SIG-M5 treated with dmso at 0.1 percent for 504 hours (cell line): ENCODE measurements around the gene RIMBP2.
"Not testable (repeated sequence)": the region's sequence is repeated elsewhere in the genome, so short reads cannot be mapped to it uniquely, and the experiment has no call there.

Source experiments
- DNase-seq: peaks from one replicate; lab custom pipeline; 2025; ENCODE audit not compliant: unreplicated experiment; lab: John Stamatoyannopoulos, UW

Gene RIMBP2

DNA sequence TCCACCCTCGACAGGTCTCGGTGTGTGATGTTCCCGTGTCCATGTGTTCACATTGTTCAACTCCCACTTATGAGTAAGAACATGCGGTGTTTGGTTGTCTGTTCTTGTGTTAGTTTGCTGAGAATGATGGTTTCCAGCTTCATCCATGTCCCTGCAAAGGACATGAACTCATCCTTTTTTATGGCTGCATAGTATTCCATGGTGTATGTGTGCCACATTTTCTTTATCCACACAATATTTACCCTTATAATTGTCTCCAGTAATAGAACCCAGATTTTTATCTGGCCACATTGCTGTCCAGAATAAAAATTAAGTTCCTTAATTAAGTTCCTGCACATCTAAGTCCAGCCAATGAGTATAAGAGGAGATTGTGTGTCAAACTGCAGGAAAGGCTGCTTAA is 22.3 kb upstream of the RIMBP2 start:
- not testable (repeated sequence) for DNase-seq

DNA sequence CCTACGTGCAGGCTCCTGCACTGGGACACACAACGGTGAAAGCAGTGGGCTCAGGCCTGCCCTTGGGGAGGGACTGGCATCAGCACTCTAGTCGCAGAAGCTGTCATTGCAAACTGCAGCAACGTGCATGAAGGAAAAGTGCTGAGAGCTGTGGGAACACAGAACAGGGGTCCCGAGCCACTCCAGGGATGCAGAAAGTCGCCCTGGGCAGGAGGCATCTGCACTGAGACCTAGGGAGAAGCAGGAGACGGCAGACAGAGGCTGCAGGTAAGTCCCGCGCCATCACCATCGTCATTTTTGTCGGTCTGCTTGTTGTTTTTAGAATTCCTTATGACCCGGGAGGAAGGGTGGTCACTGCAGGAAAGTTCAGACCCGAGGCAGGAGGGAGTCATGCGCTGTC is 21.6 kb upstream of the RIMBP2 start:
- no peak for DNase-seq

DNA sequence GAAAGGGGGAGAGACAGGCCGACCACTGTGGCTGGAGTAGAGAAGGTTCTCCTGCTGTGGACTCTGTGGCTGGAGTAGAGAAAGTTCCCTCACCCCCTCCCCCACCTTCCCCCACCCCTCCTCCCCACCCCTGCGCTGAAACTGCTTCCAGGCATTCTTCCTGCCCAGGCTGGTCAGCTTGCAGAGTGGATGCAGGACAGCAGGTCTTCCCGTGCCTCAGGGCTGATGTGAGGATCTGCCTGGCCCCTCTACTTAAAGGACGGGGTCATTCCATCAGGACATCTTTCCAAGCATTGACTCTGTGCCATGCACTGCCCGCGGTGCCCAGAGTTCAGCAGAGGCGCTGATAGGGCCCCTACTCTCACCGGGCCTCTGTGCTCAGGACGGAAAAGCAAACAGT is 13.2 kb upstream of the RIMBP2 start:
- no peak for DNase-seq

DNA sequence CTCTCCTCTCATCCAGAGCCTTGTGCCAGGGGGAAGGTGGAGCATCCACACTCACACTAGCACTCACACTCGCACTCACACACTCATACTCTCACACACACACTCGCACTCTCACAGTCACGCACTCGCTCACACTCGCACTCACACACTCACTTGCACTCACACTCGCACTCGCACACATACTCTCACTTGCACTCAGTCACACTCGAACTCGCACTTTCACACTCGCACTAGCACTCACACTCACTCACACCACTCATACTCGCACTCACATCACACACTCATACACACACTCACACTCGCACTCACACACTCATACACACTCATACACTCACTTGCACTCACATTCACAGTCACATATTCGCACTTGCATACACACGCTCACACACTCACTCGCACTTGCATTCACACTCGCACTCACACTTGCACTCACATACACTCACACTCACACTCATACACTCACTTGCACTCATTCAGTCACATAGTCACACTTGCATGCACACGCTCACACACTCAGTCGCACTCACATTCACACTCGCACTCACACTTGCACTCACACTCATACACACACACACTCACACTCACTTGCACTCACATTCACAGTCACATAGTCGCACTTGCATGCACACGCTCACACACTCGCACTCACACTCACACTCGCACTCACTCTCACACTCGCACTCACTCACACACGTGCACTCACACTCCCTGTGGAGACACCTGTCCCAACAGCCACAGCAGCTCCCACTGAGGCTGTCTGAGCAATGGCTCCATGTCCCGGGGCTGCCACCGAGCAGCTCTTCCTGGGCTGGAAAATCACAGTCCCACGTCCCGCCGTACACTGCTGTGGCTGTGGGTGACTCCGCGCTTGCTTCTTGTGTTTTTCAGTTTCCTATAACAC is 12.3 kb upstream of the RIMBP2 start:
- no peak for DNase-seq

DNA sequence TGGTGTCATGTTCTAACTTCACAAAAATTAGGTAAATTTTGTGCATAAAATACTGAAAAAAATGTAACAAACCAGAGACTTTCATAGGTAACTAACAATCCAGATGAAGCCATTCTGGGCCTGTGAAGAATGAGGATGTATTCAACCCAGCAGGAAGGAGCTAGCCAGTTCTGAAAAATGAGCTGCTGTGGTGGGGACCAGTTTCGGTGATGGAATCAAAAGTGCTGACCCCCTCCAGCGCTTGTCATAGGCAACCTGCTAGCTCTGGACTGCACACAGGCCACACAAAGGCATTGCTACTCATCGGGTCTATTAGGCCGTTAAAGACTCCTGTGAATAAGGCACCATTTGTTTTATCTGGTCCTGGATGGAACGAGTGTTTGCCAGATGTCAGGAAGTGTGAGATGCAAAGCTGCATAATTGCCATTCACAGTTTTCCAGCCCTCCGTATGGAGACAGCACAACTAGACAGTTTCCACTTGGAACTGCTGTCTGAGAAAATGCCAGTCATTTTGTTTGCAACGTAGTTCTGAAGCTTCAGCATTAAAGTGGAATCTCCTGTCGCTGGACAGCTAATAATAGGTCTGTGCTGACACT is 3.3 kb upstream of the RIMBP2 start:
- DNase-seq, result no peak

DNA sequence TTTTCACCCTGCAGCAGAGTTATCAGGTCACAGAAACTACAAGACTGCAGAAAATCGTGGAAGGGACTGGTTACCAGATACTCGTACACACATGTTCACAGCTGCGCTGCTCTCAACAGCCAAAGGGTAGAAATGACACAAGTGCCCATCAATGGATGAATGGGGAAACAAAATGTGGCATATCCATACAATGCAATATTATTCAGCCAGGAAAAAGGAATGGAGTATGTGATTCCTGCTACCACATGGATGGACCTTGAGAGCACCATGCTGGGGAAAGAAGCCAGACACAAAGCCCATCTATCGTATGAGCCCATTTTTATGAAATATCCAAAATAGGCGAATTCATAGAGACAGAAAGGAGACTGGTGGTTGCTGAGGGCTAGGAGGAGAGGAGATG is 1.7 kb upstream of the RIMBP2 start:
- DNase-seq, result no peak

DNA sequence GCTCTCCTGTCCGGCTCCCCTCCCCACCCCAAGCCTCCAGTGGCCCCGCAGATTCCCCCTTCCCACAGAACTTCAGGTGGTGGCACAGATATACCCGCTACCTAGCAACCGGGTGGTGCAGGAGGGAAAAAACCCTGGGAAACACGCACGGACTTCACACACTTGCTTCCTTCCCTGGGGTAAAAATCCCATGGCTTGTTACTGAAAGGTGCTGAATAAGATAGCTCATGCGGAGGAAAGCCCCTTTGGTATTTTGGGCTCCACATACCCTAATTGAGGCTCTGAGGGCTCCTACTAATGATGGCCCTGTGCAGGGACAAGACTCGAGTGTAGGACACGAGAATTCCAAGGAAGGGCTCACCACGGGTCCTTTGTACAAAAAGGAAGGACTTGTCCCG is 869 bp upstream of the RIMBP2 start:
- DNase-seq, result no peak

DNA sequence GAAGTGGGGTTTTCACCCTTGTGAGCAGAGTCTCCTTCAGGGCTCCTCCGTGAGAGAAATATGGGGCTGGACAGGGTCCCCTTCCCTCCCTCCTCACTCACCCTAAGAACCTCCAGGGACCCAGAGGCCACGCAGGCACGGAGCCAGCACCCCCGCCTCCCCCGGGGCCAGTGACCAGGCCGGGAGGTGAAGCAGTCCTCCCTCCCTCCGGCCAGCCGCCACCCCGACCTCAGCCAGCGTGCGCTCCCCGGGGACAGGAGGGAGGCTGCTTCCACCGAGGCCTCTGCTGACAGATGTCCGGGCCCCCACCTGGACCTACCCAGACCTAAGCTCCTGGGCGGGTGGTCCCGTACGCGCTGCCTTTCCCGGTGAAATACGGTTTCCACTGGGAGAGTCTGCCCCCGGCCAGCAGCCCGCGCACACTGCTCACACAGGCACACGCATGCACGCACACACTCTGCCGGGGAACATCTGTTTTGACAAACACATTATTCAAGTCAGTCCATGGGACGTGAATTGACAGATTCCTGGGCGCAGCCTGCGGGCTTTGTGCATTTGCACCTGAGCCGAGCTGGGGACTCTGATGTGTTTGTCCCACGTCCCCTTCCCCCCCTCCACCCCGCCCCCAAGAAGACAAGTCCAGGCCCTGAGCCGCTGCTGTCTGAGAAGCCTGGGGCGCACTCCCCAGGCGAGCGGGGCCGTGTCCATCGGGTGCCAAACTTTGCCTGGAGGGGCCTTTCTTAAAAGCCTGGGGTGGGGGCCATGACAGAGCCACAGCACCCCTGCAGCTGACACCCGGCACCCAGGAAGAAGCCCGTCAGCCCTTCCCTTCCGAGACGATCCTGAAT is 725 bp downstream of the RIMBP2 start:
- DNase-seq, result no peak

DNA sequence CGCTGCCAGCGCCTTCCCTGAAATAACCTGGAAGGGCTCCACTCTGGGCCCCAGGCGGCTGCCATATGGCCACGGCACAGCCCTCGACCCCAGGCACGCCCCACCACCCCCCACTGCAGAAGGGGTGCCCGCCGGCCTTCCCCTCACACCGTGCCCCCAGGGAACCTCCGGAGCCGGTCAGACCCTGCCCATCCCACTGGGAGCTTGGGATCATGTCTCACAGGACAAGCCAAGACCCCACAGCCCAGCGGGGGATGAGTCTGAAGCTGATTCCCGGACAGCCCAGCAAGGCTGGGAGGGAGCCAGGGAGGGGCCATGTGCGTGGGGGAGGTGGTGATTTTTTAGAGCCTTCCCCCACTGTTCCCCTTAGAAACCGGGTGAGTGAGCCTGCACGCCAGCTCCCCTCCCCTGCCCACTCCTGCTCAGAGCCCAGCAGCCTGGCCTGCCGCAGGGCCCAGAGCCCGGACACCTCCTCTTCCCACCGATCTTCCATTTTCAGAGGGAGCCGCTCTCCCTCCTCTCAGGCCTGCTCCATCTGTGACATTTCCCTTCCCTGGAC is 1.4 kb downstream of the RIMBP2 start:
- no peak for DNase-seq

DNA sequence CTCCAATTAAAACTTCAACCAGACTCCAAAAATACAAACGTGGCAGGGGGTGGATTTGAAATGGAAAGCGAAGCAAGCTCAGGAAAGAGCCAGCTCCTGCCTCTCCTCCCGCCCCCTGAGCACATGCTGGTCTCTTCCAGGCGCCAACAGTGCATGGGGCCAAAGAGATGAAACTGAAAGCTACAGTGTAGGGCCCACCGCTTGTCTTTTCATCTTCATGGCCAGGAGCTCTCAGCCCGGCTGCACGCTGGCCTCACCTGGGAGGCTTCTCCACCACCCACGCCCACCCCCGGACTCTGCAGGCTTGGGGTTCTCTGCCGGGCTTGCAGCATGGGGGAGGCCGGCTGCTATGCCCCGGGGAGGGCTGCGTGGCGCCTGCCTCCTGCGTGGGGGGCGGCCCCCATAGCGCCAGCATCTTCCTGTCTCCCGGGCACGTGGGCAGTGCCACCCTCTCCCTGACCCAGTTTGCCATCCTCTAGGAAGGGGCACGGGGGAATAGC is 2.0 kb downstream of the RIMBP2 start:
- no peak for DNase-seq

DNA sequence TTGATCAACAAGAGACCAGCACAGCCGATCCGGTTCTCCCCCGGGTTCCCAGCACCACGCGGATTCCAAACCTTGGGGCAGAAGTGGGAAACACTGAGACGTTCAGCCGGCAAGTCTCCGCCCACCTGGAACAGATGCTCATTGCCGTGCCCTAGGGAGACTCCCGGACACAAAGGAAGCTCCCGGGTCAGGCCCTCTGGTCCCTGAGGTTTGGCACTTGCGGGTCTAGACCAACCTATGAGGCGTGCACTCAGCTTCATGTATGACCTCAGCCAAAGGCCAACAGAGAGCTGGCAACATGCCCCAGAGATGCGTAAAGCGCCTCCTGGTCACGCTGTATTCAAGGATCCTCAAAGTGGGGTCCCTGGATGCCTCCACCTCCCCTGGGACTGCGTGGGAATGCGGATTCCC is 2.5 kb downstream of the RIMBP2 start:
- DNase-seq, result no peak

DNA sequence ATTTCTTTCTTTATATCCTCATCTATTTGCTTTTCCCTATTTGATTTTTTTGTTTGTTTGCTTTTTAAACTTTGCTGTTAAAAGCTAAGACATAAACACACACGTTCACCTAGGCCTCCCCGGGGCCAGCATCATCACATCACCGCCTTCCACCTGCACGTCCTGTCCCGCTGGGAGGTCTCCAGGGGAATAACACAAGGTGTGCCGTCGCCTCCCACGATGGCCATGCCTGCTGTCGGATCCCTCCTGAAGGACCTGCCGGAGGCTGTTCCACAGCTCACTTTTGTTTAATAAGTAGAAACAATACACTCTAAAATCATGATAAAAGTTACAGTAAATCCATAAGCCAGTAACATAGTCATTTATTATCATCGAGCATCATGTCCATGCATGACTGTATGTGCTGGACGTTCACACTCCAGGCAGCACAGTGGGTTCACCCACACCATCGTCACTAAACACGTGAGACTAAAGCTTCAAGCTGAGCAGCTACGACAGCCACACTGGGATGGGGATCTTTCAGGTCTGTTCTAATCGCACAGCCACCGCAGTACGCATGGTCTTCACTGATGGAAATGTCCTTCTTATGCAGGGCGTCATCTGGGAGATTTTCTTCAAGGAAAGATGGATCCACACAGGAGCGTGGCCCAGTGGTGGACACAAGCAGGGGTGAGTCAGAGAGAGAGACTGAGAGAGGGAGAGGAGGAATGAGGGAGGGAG is 3.6 kb downstream of the RIMBP2 start:
- no peak for DNase-seq

DNA sequence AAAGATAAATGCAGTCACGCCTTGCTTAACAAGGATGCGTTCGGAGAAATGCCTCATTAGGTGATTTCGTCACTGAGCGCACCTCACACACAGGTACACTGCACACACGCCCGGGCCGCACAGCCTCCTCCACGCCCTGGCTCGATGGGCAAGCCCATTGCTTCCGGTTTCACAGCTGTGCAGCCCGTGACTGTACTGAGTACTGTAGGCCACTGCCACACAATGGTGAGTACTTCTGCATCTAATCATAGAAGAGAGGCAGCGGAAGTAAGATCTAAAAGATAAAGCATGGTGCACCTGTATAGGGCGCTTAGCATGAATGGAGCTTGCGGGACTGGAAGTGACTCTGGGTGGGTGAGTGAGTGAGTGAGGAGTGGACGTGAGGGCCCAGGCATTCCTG is 4.3 kb downstream of the RIMBP2 start:
- no peak for DNase-seq

DNA sequence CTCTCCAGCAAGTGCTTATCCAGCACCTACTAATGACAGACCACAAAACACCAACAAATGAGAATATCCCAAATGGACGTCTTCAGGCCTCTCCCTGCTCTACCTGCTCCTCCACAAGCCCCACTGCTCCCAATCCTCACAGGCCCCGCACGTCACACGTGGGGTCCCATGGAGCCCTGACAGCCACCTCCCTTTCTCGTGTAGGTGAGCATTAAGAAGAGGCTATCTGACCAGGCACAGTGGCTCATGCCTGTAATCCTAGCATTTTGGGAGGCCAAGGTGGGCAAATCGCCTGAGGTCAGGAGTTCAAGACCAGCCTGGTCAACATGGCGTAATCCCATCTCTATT is 5.4 kb downstream of the RIMBP2 start:
- no peak for DNase-seq

DNA sequence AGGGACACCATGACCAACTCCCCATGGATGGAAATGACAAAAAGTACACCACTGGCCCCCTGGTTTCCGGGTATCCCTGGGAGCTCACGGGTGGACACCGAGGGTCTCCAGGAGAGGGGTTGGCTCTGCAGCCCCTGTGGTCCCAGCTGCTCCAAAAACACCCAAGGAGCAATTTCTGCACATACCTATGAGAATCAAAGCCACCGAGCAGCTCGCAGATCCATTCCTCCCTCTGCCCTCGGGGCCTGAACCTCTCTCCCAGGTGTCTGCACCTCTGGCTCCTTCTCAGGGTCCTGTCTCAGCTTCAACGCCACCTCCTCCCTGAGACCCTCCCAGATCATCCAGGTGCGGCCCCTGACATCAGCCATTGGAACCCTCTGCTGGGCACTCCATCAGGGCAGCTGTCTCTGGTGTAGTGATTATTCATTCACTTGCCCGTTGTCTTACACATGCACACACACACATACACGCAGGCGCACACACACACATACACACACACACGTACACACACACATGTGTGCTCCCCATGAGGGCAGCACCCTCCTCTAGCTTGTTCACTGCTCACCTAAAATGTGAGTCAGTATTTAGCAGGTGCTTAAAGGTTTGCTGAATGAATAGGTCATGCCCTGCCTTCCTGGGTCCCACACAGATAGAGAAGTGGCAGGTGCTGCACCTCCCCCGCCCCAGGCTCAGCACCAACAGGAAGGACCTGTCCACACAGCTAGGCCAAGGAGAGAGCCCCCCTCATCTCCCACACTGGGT is 5.9 kb downstream of the RIMBP2 start:
- no peak for DNase-seq

DNA sequence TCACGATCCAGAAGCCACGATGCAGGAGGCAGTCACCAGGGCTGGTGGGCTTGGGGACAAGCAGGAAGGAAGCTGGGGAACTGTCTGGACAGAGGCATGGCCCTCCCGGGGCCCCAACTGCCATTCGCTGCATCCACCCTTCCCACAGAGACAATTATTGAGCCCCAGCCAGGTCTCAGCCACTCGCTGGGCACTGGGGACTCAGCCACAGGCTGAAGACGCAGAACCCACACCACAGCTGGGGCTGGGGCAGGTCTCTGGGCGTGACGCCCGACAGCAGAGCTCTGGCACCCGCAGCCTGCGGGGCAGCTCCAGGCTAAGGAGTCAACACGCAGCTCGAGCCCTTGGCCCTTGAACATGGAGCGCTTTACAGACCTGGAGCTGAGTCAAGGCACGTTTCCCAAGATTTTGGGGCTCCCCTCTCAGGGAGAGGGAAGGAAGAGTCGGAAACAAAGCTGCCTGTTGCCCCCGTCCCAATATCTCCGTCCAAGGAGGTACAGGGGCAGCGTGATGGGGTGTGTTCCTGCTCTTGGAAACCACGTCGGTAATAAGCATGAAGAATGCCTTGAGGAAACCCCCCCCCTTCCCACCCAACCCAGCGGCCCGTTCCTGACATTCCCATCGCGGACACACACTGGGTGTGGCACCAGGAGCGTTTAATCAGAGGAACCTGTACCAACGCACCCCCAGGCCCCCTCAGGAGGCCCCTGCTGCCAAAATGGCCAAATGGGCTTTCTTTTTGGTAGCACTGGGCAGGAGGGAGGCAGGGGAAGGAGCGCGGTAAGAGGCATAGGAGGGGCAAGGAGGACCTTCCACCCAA is 6.7 kb downstream of the RIMBP2 start:
- no peak for DNase-seq

DNA sequence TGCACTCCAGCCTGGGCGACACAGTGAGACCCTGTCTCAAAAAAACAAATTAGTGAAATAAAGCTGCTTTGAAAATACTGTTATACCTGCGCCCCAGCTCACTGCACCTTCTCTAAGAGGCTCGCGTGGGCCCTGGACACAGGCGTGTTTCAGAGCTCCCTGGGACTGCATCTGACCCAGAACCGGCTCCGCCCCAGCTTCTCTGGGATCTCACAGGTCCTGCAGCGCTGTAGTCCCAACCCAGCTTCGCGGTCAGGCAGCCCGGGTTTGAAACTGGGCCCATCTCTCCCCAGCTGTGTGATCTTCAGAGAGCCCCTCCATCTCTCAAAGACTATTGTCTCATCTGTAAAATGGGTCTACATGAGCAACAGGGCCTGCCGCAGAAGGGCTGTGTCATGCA is 7.5 kb downstream of the RIMBP2 start:
- DNase-seq, result no peak

DNA sequence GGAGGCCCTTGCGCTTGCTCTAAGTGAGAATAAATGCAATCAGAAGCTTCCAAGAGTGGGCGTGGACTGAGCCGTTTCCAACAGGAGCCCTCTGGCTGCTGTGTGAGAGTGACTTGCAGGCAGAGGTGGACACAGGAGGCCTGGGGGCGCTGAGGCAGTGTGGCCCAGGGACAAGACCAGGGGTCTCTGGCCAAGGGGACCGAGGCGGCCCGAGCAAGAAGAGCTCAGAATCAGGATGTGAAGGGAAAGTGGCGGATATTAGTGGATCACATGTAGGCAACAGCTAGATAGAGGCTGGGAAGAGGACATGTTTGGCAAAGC is 8.6 kb downstream of the RIMBP2 start:
- no peak for DNase-seq

DNA sequence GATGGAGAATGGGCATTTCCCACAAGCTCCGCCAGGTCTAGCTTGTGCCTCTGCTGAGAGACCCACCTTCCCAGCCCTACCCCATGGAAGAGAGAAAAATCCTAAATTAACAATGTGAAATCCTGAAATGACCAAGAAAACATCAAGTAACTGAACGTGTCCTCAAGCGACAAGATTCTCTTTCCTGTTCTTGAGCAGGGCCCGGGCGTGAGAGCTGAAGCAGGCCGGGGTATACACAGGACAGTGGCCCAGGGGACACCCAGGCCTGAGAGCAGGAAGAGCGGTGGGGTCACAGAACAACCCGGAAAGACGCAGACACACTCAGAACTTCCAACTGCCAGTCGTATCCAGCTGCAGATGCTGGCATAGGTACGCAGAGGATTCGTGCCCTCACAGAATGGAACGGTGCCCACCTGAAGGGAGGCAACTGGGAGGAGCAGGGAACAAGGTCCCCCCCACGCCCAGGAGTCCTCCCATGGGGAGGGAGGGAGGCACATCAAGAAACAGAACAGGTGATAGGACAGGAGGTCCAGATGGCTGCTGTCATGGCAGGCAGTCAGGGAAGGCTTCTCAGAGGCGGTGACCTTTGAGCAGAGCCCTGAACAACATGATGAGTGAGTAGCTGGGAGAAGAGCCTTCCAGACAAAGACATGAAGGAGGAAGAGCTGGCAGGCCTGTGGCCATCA is 9.1 kb downstream of the RIMBP2 start:
- DNase-seq, result no peak
